Measurements from ENCODE around the gene SERBP1. TPM values are rescaled to one million over a fixed set of nuclear protein-coding genes. Genes with fewer than 3 reads are reported as not detected.
"Not testable (repeated sequence)": the region's sequence is repeated elsewhere in the genome, so short reads cannot be mapped to it uniquely, and the experiment has no call there.

Gene SERBP1
- total and polyA plus RNA-seq, 7 experiments from 2014 or later, result 108 to 282 (median 151) TPM

- no peak overlapping the region for H3K27ac ChIP-seq (ENCODE audit: low read depth, low read length)
- no peaks in the 10 kb centered on the region for H3K36me3 ChIP-seq (ENCODE audit: control insufficient read depth in 2 of 3, insufficient read depth in 3 of 3, low read length in 3 of 3)
- DNase-seq, result no peak
- no peak overlapping the region for H3K27ac Mint-ChIP-seq
- H3K4me3 ChIP-seq (ENCODE audit: low read length), result no peak overlapping the region
- H3K9me3 ChIP-seq (ENCODE audit: control insufficient read depth in 2 of 3, low read length in 3 of 3), result no peaks in the 10 kb centered on the region
- H3K27me3 Mint-ChIP-seq, result peaks cover 0 to 6% (median 0%) of the 10 kb centered on the region in 5 donors
- no peaks in the 10 kb centered on the region for H3K4me1 Mint-ChIP-seq
- no peaks in the 10 kb centered on the region for H3K36me3 Mint-ChIP-seq
- H3K27me3 ChIP-seq (ENCODE audit: control insufficient read depth in 2 of 2, insufficient read depth in 2 of 2, low read length in 2 of 2), result no peaks in the 10 kb centered on the region
- no peaks in the 10 kb centered on the region for H3K4me1 ChIP-seq (ENCODE audit: control insufficient read depth in 2 of 2, insufficient read depth in 2 of 2, low read length in 2 of 2)
- H3K4me3 Mint-ChIP-seq, result no peak overlapping the region
- CTCF ChIA-PET, result interaction anchor here (0.9 kb wide), 1 partner anchor 250 kb away, joined by 3 read pairs; no protein-coding TSS in a partner anchor
- H3K9me3 Mint-ChIP-seq, result no peaks in the 10 kb centered on the region
- no peak for ATAC-seq
- POLR2A ChIA-PET, result no interaction called here
- intact Hi-C loops (cut with micrococcal nuclease), result no loop called here
These were observed 28.9 kb upstream of the SERBP1 start for GRCh38 chr1:67459068-67459467.

- ATAC-seq (no peak), DNase-seq (no peak)
- H3K9me3 ChIP-seq (ENCODE audit: control insufficient read depth in 2 of 3, low read length in 3 of 3), result no peaks in the 10 kb centered on the region
- Mint-ChIP-seq H3K4me3 (no peak overlapping the region), H3K36me3 (no peaks in the 10 kb centered on the region), H3K27ac (no peak overlapping the region), H3K27me3 (peaks cover 0 to 4% (median 0%) of the 10 kb centered on the region in 5 donors), H3K4me1 (no peaks in the 10 kb centered on the region), H3K9me3 (no peaks in the 10 kb centered on the region)
- H3K27me3 ChIP-seq (ENCODE audit: control insufficient read depth in 2 of 2, insufficient read depth in 2 of 2, low read length in 2 of 2), result no peaks in the 10 kb centered on the region
- ChIA-PET CTCF (no interaction called here), POLR2A (no interaction called here)
- H3K4me1 ChIP-seq (ENCODE audit: control insufficient read depth in 2 of 2, insufficient read depth in 2 of 2, low read length in 2 of 2), result no peaks in the 10 kb centered on the region
- H3K4me3 ChIP-seq (ENCODE audit: low read length), result no peak overlapping the region
- intact Hi-C loops (cut with micrococcal nuclease), result no loop called here
- no peaks in the 10 kb centered on the region for H3K36me3 ChIP-seq (ENCODE audit: control insufficient read depth in 2 of 3, insufficient read depth in 3 of 3, low read length in 3 of 3)
- H3K27ac ChIP-seq (ENCODE audit: low read depth, low read length), result no peak overlapping the region
These were observed 28.5 kb upstream of the SERBP1 start for GRCh38 chr1:67458663-67459062.

GRCh38 chr1:67457247-67457646 lies 27.0 kb upstream of the SERBP1 start:
- Mint-ChIP-seq H3K27me3 (peaks cover 0 to 9% (median 0%) of the 10 kb centered on the region in 5 donors), H3K27ac (no peak overlapping the region), H3K36me3 (no peaks in the 10 kb centered on the region), H3K4me3 (no peak overlapping the region), H3K4me1 (peaks cover 0 to 5% (median 0%) of the 10 kb centered on the region in 7 donors), H3K9me3 (no peaks in the 10 kb centered on the region)
- no peaks in the 10 kb centered on the region for H3K9me3 ChIP-seq (ENCODE audit: control insufficient read depth in 2 of 3, low read length in 3 of 3)
- no peak overlapping the region for H3K27ac ChIP-seq (ENCODE audit: low read depth, low read length)
- ChIA-PET CTCF (no interaction called here), POLR2A (no interaction called here)
- intact Hi-C loops (cut with micrococcal nuclease), result no loop called here
- no peak overlapping the region for H3K4me3 ChIP-seq (ENCODE audit: low read length)
- no peaks in the 10 kb centered on the region for H3K4me1 ChIP-seq (ENCODE audit: control insufficient read depth in 2 of 2, insufficient read depth in 2 of 2, low read length in 2 of 2)
- no peak for DNase-seq
- H3K27me3 ChIP-seq (ENCODE audit: control insufficient read depth in 2 of 2, insufficient read depth in 2 of 2, low read length in 2 of 2), result no peaks in the 10 kb centered on the region
- H3K36me3 ChIP-seq (ENCODE audit: control insufficient read depth in 2 of 3, insufficient read depth in 3 of 3, low read length in 3 of 3), result no peaks in the 10 kb centered on the region
- ATAC-seq, result no peak

GRCh38 chr1:67451815-67452214 lies 21.6 kb upstream of the SERBP1 start:
- CTCF ChIA-PET, result no interaction called here
- H3K27ac Mint-ChIP-seq, result no peak overlapping the region
- ATAC-seq (no peak), DNase-seq (no peak)
- Histone ChIP-seq H3K27ac (ENCODE audit: low read depth, low read length) (no peak overlapping the region), H3K4me3 (ENCODE audit: low read length) (no peak overlapping the region), H3K36me3 (ENCODE audit: control insufficient read depth in 2 of 3, insufficient read depth in 3 of 3, low read length in 3 of 3) (no peaks in the 10 kb centered on the region), H3K4me1 (ENCODE audit: control insufficient read depth in 2 of 2, insufficient read depth in 2 of 2, low read length in 2 of 2) (no peaks in the 10 kb centered on the region), H3K9me3 (ENCODE audit: control insufficient read depth in 2 of 3, low read length in 3 of 3) (no peaks in the 10 kb centered on the region), H3K27me3 (ENCODE audit: control insufficient read depth in 2 of 2, insufficient read depth in 2 of 2, low read length in 2 of 2) (no peaks in the 10 kb centered on the region)
- no peaks in the 10 kb centered on the region for H3K9me3 Mint-ChIP-seq
- POLR2A ChIA-PET, result no interaction called here
- peaks cover 0 to 5% (median 0%) of the 10 kb centered on the region in 7 donors for H3K4me1 Mint-ChIP-seq
- no peaks in the 10 kb centered on the region for H3K36me3 Mint-ChIP-seq
- no peak overlapping the region for H3K4me3 Mint-ChIP-seq
- intact Hi-C loops (cut with micrococcal nuclease), result no loop called here
- peaks cover 0 to 19% (median 0%) of the 10 kb centered on the region in 5 donors for H3K27me3 Mint-ChIP-seq

- Mint-ChIP-seq H3K36me3 (no peaks in the 10 kb centered on the region), H3K4me1 (peaks cover 0 to 7% (median 0%) of the 10 kb centered on the region in 7 donors)
These were observed 21.2 kb upstream of the SERBP1 start for GRCh38 chr1:67451356-67451755.

GRCh38 chr1:67446893-67447292 lies 16.7 kb upstream of the SERBP1 start:
- ChIA-PET CTCF (no interaction called here), POLR2A (no interaction called here)
- no peak overlapping the region for H3K4me3 ChIP-seq (ENCODE audit: low read length)

More at GRCh38 chr1:67451356-67451755, 21.2 kb upstream of the SERBP1 start:
- Mint-ChIP-seq H3K27ac (no peak overlapping the region), H3K27me3 (peaks cover 0 to 19% (median 0%) of the 10 kb centered on the region in 5 donors), H3K9me3 (no peaks in the 10 kb centered on the region), H3K4me3 (no peak overlapping the region)
- H3K27me3 ChIP-seq (ENCODE audit: control insufficient read depth in 2 of 2, insufficient read depth in 2 of 2, low read length in 2 of 2), result no peaks in the 10 kb centered on the region
- DNase-seq, result no peak
- H3K36me3 ChIP-seq (ENCODE audit: control insufficient read depth in 2 of 3, insufficient read depth in 3 of 3, low read length in 3 of 3), result no peaks in the 10 kb centered on the region
- no peak overlapping the region for H3K27ac ChIP-seq (ENCODE audit: low read depth, low read length)
- intact Hi-C loops (cut with micrococcal nuclease), result no loop called here
- H3K4me1 ChIP-seq (ENCODE audit: control insufficient read depth in 2 of 2, insufficient read depth in 2 of 2, low read length in 2 of 2), result no peaks in the 10 kb centered on the region
- CTCF ChIA-PET, result no interaction called here
- no peak overlapping the region for H3K4me3 ChIP-seq (ENCODE audit: low read length)
- no peak for ATAC-seq
- no peaks in the 10 kb centered on the region for H3K9me3 ChIP-seq (ENCODE audit: control insufficient read depth in 2 of 3, low read length in 3 of 3)
- POLR2A ChIA-PET, result no interaction called here

GRCh38 chr1:67446014-67446413 lies 15.8 kb upstream of the SERBP1 start:
- H3K27ac Mint-ChIP-seq; ATAC-seq; H3K4me3 Mint-ChIP-seq; DNase-seq; CTCF ChIA-PET; H3K27me3 Mint-ChIP-seq; intact Hi-C loops (cut with micrococcal nuclease); H3K36me3 Mint-ChIP-seq; H3K4me1 ChIP-seq (ENCODE audit: control insufficient read depth in 2 of 2, insufficient read depth in 2 of 2, low read length in 2 of 2); POLR2A ChIA-PET; H3K9me3 ChIP-seq (ENCODE audit: control insufficient read depth in 2 of 3, low read length in 3 of 3); H3K36me3 ChIP-seq (ENCODE audit: control insufficient read depth in 2 of 3, insufficient read depth in 3 of 3, low read length in 3 of 3); H3K27me3 ChIP-seq (ENCODE audit: control insufficient read depth in 2 of 2, insufficient read depth in 2 of 2, low read length in 2 of 2); H3K4me3 ChIP-seq (ENCODE audit: low read length); H3K9me3 Mint-ChIP-seq; H3K27ac ChIP-seq (ENCODE audit: low read depth, low read length): not testable (repeated sequence)
- H3K4me1 Mint-ChIP-seq, result peaks cover 0 to 11% (median 0%) of the 10 kb centered on the region in 7 donors

More at GRCh38 chr1:67446893-67447292, 16.7 kb upstream of the SERBP1 start:
- no peaks in the 10 kb centered on the region for H3K4me1 ChIP-seq (ENCODE audit: control insufficient read depth in 2 of 2, insufficient read depth in 2 of 2, low read length in 2 of 2)
- H3K4me3 Mint-ChIP-seq, result no peak overlapping the region
- no peaks in the 10 kb centered on the region for H3K36me3 ChIP-seq (ENCODE audit: control insufficient read depth in 2 of 3, insufficient read depth in 3 of 3, low read length in 3 of 3)
- peaks cover 0 to 9% (median 0%) of the 10 kb centered on the region in 5 donors for H3K27me3 Mint-ChIP-seq
- H3K4me1 Mint-ChIP-seq, result peaks cover 0 to 7% (median 0%) of the 10 kb centered on the region in 7 donors
- peak overlapping the region in 2 of 9 donors; percentile 5 to 8 for H3K27ac Mint-ChIP-seq
- intact Hi-C loops (cut with micrococcal nuclease), result no loop called here
- ATAC-seq, result no peak
- H3K36me3 Mint-ChIP-seq, result no peaks in the 10 kb centered on the region
- no peak overlapping the region for H3K27ac ChIP-seq (ENCODE audit: low read depth, low read length)
- no peak for DNase-seq
- H3K9me3 ChIP-seq (ENCODE audit: control insufficient read depth in 2 of 3, low read length in 3 of 3), result no peaks in the 10 kb centered on the region
- no peaks in the 10 kb centered on the region for H3K27me3 ChIP-seq (ENCODE audit: control insufficient read depth in 2 of 2, insufficient read depth in 2 of 2, low read length in 2 of 2)
- no peaks in the 10 kb centered on the region for H3K9me3 Mint-ChIP-seq

Measured in naive thymus-derived CD4-positive, alpha-beta T cell (primary cell).